Measurements from ENCODE around the gene HOTAIR.

Gene HOTAIR

GRCh38 chr12:53924521-53925405 lies 50.0 kb downstream of the HOTAIR start:
- TF ChIP-seq CTCF (IDR thresholded peaks at IDR 0.05; ENCODE audit: insufficient read depth, low read depth, low read length, missing control alignments) = no peak
- H3K4me3 ChIP-seq (ENCODE audit: low read depth, low read length) = no peak overlapping the region
- DNase-seq (ENCODE audit: low read depth) = no peak

GRCh38 chr12:53916788-53917655 lies 57.7 kb downstream of the HOTAIR start:
- TF ChIP-seq CTCF (IDR thresholded peaks at IDR 0.05; ENCODE audit: insufficient read depth, low read depth, low read length, missing control alignments) = no peak
- H3K4me3 ChIP-seq (ENCODE audit: low read depth, low read length) = no peak overlapping the region
- DNase-seq (ENCODE audit: low read depth) = no peak

Data from GM12865 (cell line).